HG02623 (cell line): ENCODE measurements around the gene ARRDC3.
A peak's percentile ranks its signal among the peaks of the same experiment; 100 is the strongest.

Experiments used
- ATAC-seq: cut with Tn5 transposase; IDR thresholded peaks from one replicate; pipeline ENCODE4 v1.9.1; 2021; ENCODE audit warnings: moderate library complexity; ENCODE audit not compliant: unreplicated experiment

Gene ARRDC3

DNA sequence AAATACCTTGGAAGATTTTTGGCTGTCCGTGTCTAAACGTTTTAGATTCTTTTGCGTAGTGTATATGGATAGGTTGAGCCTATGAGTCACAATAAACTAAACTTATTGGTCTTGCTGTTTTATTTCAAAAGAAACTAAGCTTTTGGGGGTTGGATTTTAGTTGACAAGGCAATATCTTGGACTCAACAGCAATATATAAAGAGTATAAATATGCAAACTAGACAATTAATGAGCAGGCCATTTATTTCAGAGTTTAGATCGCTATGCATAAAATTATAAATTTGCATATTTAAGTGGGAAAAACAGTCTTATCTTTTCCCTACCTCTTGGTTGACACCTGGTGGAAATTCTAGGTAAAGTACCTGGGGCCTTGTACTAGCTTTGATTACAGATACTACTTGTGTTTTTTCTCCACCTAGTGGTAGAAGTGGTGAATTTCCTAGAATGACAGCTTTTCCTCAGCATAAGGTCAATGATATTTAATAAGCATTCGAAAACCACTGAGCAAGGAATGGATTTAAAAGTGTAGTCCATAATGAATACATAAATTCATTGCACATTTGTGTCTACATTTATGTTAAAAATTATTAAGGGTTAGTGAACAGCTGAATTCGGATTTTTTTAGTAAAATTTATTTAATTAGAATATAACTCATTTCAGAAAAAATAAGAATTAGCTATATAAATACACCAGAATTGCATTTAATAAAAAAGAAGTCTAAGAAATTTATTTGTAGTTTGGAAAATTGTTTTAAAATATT is 1.7 kb upstream of the ARRDC3 start:
- peak; percentile 14 for ATAC-seq

DNA sequence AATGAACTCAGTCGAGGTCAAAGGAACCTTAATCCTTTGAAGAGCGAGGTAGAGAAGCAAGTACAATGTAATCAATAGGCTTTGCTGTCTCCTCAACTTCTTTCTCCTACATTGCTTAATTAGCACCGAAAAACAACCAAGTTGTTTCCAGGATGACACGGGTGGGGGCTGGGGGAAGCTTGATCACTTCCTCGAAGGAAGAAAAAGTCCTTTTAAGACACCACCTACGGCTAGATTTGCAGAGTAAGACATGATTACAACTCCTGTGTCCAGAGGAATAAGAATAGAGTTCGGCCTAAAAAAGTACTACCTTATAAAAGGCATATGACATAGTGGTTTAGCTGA is 811 bp upstream of the ARRDC3 start:
- no peak for ATAC-seq

DNA sequence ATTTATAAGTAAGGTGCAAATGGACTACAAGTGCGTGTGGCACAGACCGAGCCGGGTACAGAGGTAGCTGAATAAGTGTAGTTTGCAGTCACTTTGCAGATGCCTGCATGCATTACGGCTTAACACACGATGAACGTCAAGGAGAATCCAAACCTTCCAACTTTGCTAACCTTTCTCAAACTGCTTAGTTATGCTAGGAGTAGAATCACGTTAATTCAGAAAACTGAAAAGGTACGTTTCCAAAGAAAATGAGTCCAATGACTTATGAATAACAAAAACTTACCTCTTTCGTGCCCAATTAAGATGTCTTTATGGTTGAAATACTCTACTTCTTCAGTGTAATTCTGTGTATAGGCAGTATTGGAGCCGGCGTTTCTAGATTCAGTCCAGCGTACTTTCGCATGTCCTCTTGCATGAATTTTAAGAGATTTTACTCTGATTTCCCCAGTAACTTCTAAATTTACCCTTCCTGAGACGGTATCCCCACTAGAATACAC is 539 bp downstream of the ARRDC3 start:
- no peak for ATAC-seq

DNA sequence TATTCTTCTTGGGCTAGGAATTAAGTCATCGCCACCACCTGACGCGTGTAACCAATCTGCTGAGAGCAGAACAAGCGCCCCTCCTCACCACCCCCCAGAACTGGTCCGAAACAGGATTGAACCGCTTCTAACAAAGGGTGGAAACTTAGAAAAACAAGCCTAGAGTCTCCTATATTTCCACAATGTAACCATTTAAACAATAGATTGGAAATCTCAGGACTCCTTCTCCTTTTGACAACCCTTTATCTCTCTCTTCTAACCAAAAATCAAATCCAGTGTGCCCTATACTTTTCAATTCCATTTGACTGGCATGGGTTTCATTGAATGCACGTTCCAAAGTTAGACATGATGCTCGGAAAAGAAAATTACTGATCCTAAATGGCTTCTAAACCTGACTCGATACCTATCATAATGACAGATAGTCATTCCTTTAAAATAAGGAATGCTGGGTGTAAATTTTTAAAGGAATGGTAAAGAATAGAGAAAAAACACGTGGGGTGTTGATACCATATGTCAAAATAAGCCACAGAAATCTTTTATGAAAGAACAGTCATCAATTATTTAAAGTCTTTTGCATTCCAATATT is 1.2 kb downstream of the ARRDC3 start:
- no peak for ATAC-seq

DNA sequence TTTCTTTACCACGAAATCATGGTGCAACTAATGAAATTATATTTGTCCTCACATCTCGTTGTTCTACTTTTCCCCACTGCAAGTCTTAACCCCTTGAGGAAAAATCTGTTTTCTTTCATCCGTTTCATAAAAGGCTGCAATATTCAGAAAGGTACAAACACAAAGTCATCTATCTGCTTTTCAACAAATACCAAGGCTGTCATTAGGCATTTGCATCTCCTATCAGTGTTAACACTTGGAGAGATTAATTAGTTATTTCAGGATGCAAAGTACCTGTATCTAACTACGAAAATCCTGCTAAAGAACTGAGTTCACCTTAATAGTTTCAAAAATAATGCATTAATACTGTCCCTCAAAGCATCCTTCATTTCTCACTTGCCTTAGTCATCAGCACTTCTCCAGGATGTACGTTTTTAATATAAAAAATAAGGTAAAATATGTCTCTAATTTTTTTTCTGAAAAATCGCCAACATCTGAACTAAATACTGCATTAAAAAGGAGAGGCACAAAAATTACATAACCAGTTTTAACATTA is 1.8 kb downstream of the ARRDC3 start:
- ATAC-seq = no peak

DNA sequence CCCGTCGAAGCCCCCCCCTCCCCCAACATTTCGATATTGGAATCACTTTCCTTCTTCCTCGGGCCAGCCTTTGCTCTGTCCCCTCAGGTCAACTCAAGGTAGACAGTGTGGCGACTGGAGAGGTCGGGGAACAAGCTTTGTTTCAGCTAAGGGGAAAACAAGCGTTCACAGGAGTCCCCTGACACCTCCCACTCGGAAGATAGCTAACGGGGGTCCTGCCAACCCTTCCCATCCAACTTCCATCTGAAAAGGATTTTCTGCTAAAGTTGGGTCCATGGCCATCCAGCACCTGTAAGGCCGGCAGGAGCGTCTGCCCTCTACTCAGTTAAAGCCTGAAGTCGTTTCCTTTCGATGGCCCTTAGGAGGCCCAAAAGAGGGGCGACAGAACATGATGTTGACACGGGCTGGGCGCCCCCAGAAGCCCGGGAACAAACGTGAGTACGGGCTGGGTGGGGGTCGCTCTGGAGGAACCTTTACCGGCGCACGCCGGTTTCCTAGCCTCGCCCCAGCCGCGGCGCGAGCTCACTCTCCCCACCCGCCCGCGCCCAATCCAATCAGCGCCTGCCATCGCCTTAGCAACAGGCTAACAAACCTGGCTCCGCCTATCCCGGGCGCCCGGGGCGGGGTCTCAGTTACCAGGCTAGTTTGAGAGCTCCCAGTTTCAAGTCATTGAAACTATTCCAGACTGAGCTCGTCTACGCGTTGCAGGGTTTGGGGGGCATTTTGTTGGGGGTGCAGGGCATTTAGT is 2.5 kb downstream of the ARRDC3 start:
- peak; percentile 47 for ATAC-seq

DNA sequence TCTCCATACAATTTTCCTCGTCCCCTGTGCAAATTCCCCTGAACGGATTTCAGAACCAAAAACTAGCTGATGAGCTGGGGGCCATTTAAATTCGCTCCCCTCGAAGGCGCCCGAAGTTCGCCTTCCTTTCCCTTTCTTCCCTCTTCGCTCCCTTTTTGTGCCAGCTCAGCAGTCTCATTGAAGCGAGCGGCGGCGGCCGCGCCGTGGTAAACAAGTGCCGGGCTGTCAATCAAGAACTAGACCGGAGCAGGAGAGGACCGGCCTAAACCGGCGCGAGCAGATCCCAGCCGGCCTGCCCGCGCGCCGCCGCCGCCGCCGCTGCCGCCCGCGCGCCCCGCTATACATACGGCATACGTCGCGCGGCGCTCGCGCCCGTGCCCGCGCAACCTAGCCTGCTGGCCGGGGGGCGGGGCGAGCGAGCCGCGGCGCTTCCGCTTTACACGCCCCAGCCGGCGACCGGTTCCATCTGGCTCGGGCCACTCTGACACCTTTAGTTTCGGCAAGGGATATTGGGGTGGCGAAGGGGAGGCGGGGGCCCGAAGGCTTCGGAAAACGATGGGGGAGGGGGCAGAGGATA is 3.1 kb downstream of the ARRDC3 start:
- peak; percentile 54 for ATAC-seq

DNA sequence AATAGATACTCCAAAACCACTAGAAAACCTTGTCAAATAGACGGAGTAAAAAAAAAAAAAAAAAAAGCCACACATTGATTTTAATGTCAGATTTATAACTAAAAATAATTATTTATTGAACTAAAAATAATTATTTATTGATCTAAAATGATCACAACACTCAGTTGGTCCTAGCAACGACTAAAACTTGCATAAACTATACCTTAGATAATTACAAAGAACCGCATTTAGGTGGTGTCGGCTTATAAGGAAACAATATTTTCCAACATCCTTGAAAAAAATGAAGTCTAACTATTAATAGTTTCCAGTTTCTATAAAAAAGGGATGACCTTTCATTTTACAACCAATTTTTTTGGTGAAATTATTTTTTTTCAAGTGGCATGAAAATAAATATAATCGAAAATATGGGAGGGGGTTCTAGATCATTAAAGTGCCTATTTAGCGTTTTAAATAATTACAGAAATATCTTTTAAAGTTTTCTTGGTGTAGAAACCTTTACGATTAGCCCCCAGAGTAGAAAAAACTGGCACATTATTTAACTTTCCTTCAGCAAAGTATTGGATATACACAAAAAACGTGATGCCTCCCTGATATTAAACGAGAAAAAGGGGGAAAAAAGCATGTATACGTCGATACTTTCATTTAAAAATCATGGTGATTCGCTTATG is 3.7 kb downstream of the ARRDC3 start:
- no peak for ATAC-seq

DNA sequence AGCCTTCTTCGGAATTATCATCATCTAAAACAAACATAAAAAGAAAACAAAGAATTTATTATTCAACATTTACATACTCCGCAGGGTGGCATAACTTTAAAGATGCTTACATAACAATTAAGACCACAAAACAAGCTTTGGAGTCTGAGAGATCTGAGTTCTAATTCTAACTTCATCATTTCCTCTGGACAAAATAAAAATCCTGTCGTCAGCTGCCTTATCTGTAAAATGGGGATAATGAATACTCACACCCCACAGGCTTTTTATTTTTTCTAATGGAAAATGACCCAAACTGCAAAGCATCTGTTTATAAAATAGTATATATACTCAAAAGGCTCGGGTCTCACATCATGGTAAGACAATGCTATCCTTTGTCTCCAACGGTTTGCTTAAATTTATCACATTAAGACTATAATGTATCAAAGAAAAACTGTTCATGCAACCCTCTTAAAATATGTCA is 4.3 kb downstream of the ARRDC3 start:
- ATAC-seq = no peak

DNA sequence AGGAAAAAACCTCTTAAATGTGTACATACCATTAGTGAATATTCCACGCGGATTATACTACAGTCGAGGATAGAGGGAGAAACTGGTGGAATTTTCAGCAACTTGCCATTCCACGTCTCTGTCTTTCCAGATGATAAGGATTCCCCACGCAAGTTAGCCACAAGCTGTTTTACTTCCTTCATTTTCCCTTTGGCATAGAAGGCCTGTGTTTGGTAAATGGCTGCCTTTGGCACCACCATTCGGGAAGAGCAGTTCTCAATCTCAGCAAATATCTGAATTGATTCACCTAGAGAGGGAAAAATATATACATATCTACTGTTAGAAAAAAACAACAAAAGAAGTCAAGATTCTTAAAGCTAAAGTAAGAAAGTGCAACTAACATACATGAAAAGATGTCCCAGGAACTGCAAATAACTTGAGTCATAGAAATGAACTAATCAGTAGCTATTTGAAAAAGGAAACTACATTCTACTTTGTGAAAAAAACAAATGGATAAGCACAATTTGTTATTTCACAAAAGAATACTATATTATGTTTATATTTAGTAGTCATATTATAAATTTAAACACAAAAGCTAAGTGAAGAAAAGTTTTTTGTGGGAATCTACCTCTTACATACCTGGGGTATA is 8.1 kb downstream of the ARRDC3 start:
- ATAC-seq = no peak

DNA sequence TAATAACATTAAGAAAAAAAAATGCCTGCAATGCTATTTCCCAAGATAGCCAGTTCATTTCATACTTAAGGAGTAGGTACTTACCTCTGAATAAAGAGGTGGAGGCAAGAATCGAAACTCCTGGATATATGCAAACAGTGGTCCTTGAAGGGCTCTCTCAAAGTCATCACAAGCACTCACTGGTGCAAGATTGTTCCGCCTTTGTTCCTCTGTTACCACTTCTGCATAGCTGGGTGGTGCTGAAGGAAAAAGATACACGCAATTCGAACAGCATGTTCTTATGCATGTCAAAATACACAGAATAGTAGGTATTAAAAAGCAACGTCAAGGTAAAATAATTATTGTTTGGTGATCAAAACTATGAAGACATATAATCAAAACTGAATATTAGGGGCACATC is 9.5 kb downstream of the ARRDC3 start:
- ATAC-seq = no peak

DNA sequence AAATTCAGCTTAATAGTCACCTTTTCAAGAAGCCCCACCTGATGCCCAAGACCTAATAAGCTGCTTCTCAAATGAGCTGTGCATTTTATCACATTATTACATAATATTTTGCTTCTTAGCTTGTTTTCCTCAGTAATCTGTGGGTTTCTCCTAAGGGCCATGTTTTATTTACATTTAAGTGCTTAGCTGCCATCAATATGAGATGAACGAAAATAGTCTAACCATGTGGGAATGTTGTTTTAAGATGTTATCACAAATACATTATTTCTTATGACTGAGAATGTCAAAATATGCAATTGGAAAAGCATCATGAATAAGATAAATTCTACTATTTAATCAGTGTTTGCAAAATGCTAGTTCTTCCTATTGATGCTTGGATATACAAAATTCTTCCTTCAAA is 10.1 kb downstream of the ARRDC3 start:
- ATAC-seq = no peak

DNA sequence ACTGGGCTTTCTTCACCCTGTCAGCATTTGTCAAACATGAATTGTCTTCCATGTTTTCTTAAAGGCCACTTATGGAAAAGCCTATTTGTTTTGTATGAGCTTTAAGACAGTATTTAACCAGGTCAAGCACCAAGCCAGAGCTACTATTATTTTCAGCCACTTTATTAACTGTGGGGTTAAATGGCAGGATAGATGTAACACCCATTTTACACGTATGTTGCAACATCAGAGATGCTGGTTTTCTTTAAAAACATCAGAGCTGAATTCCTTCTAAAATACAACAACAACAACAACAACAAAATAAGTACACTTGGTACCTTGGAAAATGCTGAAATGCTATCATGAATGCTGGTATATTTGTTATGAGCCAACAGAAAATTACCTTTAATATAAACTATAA is 13.6 kb downstream of the ARRDC3 start:
- ATAC-seq = no peak

DNA sequence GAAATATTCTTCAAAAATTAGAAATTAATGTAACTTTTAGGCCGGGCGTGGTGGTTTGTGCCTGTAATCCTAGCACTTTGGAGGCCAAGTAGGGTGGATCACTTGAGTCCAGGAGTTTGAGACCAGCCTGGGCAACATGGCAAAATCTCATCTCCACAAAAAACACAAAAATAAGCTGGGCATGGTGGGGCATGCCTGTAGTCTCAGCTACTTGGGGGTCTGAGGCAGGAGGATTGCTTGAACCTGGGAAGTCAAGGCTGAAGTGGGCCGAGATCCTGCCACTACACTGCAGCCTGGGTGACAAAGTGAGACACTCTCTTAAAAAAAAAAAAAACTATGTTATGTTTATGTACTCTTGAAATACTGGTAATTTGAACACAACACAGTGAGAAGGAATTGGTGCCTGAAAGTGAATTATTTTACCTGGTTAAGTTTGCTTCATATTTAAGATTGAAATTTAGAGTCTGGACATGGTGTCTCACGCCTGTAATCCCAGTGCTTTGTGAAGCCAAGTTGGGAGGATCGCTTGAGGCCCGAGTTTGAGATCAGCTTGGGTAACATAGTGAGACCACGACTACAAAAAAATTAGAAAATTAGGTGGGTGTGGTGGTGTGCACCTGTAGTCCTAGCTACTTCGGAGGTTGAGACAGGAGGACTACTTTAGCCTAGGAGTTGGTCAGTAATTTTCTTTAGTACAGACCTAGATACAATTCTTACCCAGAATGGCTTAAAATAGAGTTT is 15.0 kb downstream of the ARRDC3 start:
- no peak for ATAC-seq

DNA sequence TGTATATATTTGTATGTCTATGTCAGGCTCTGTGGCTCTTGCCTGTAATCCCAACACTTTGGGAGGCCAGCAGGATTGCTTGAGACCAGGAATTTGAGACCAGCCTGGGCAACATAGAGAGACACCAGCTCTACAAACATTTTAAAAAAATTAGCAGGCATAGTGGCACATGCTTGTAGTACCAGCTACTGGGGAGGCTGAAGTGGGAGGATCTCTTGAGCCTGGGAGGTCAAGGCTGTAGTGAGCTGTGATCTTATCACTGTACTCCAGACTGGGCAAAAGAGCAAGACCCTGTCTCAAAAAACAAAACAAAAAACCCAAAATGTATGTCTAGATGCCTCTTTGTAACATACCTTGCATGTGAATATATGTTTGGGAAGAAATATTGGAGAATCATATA is 15.8 kb downstream of the ARRDC3 start:
- ATAC-seq = no peak

DNA sequence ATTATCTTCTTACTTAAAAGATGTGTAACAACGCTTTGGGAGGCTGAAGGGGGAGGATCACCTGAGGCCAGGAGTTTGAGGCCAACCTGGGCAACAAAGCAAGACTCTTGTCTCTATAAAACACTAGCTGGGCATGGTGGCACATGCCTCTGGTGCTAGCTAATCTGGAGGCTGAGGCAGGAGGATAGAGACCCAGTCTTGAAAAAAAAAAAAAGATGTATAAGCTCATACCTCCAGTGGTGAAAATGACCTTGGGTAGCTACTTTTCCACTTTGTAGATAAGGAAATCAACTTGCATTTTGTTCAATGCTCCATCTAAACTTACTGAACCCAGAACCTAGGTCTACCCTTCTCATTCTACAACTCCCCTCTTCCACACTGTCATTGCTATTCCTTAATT is 16.6 kb downstream of the ARRDC3 start:
- ATAC-seq = no peak

DNA sequence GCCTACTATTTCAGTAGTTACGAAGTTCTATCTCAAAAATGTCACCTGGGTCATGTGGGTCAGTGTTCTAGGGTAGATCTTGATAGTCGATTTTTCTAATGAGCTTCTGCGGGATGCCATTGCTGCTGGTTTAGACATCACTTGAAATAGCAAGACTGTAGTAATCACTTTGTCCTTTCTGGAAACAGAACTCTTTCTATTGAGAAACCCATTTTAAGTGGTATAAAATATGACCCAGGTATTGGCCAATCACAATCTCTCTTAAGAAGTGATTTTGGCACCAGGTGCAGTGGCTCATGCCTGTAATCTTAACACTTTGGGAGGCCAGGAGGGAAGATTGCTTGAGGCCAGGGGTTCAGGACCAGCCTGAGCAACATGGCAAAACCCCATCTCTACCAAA is 17.6 kb downstream of the ARRDC3 start:
- no peak for ATAC-seq

DNA sequence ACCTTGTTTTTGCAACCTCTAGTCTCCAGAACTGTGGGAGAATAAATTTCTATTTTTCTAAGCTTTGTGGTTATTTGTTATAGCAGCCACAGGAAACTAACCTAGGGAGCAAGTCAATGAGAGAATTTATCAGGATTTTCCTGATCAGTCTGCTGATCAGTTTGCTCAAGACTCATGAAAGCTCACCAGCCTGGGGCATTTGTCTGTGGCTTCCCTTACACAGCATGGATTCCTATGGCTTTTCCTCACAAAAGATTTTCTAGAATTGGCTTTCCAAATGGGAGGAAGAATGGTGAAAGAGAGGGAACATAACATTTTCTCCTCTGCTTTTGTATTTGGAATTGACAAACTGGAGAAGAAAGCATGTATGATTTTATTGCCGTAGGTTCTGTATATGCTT is 20.2 kb downstream of the ARRDC3 start:
- no peak for ATAC-seq

DNA sequence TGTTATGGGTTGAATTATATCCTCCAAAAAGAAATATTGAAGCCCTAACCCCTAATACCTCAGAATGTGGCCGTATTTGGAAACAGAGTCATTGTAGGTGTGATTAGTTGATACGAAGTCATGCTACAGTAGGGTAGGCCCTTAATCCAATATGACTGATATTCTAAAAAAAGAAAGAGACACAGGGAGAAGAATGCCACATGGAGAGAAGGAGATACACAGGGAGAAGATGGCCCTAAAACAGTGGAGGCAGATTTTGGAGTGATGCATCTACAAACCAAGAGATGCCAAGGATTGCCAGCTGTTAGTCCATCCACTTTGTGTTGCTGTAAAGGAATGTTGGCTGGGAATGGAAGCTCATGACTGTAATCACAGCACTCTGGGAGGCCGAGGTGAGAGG is 21.3 kb downstream of the ARRDC3 start:
- ATAC-seq = no peak
